ENCODE data around the gene TCP11L1.
"Not testable (repeated sequence)": the region's sequence is repeated elsewhere in the genome, so short reads cannot be mapped to it uniquely, and the experiment has no call there.

Gene TCP11L1

GRCh38 chr11:33116535-33116934 lies 77.2 kb downstream of the TCP11L1 start:
- Histone ChIP-seq H3K36me3 (ENCODE audit: low read depth) (peaks cover 8% of the 10 kb centered on the region), H3K4me3 (ENCODE audit: severe bottlenecking) (no peak overlapping the region), H3K9me3 (ENCODE audit: severe bottlenecking) (no peaks in the 10 kb centered on the region), H3K27ac (ENCODE audit: poor library complexity, severe bottlenecking) (no peak overlapping the region), H3K4me1 (ENCODE audit: insufficient read depth, poor library complexity, severe bottlenecking) (no peaks in the 10 kb centered on the region), H3K27me3 (ENCODE audit: insufficient read depth, poor library complexity, severe bottlenecking) (no peaks in the 10 kb centered on the region)
- no peak for TF ChIP-seq CTCF (IDR thresholded peaks at IDR 0.05; ENCODE audit: poor library complexity, severe bottlenecking)
- no peak for DNase-seq (ENCODE audit: low spot score)
- ATAC-seq (ENCODE audit: low read depth) = peak; percentile 97

- H3K9me3 ChIP-seq (ENCODE audit: severe bottlenecking); H3K4me3 ChIP-seq (ENCODE audit: severe bottlenecking); DNase-seq (ENCODE audit: low spot score); H3K4me1 ChIP-seq (ENCODE audit: insufficient read depth, poor library complexity, severe bottlenecking); H3K27ac ChIP-seq (ENCODE audit: poor library complexity, severe bottlenecking); H3K27me3 ChIP-seq (ENCODE audit: insufficient read depth, poor library complexity, severe bottlenecking); ATAC-seq (ENCODE audit: low read depth): not testable (repeated sequence)
- peaks cover 14% of the 10 kb centered on the region for H3K36me3 ChIP-seq (ENCODE audit: low read depth)
These were observed 83.3 kb downstream of the TCP11L1 start for GRCh38 chr11:33122696-33123095.

All from RWPE2 (cell line).